IMR-90 (cell line): Measurements from ENCODE around the gene SPATA18.

Experiments used
- BHLHE40 ChIP-seq: fragments of 150-350 bp; IDR thresholded peaks from 2 replicates; pipeline ENCODE4 v1.6.1; 2016; ENCODE audit warnings: mild to moderate bottlenecking, low read depth, low read length
- CEBPB ChIP-seq: IDR thresholded peaks from 2 replicates; pipeline ENCODE4 v1.6.1; 2012; ENCODE audit warnings: low read depth, low read length, improper control_type of control experiment
- CTCF ChIP-seq: conservative IDR thresholded peaks from 2 replicates; pipeline ENCODE4 v1.5.1; 2012; ENCODE audit warnings: mild to moderate bottlenecking, low read depth, low read length, improper control_type of control experiment
- MAFK ChIP-seq: IDR thresholded peaks from 2 replicates; pipeline ENCODE4 v1.6.1; 2012; ENCODE audit warnings: low read depth, low read length, improper control_type of control experiment
- NFE2L2 ChIP-seq: fragments of 150-350 bp; IDR thresholded peaks from 2 replicates; pipeline ENCODE4 v1.6.1; 2016; ENCODE audit warnings: low read depth, mild to moderate bottlenecking, low read length
- POLR2A ChIP-seq: IDR thresholded peaks from 2 replicates; pipeline ENCODE4 v1.6.1; 2012; ENCODE audit warnings: mild to moderate bottlenecking, low read depth, low read length
- RAD21 ChIP-seq: IDR thresholded peaks from 2 replicates; pipeline ENCODE4 v1.6.1; 2012; ENCODE audit warnings: low read length, improper control_type of control experiment
- RCOR1 ChIP-seq: IDR thresholded peaks from 2 replicates; pipeline ENCODE4 v1.6.1; 2012; ENCODE audit warnings: mild to moderate bottlenecking, low read length, improper control_type of control experiment; ENCODE audit not compliant: insufficient replicate concordance
- TF ChIP-seq, protein P1 (sequence below): fragments of 150-350 bp; IDR thresholded peaks from 2 replicates; pipeline ENCODE4 v1.6.1; 2017; ENCODE audit warnings: mild to moderate bottlenecking, antibody characterized with exemption, low read length, low read depth

DNA sequence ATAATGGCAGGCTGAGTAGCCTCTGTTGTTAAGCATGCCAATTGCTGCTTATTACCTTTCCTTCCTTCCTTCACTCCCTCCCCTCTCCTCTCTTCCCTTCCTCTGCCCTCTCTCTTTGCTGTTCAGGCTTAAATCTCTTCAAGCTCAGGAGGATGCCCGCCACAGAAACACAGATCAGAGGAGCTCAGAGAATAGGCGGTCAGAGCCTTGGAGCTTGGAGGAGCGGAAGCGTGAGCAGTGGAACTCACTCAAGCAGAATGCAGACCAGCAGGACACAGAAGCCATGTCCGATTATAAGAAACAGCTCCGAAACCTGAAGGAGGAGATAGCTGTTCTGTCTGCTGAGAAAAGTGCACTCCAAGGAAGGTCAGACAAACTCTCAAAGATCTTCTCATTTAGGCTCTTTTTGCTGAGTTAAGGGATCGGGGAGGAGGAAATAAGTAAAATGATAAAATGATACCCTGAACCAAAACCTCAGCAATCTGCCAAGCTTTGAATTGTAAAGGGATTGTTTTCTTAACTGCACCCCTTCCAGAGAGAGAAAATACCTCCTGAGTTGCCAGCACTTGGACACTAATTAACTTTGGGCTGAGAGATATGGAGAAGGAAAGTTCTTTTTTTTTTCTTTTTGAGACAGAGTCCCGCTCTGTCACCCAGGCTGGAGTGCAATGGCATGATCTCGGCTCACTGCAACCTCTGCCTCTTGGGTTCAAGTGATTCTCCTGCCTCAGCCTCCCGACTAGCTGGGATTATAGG lies 20.9 kb downstream of the SPATA18 start:
- TF ChIP-seq CTCF (no peak), POLR2A (no peak), CEBPB (no peak), RAD21 (no peak), BHLHE40 (no peak), NFE2L2 (no peak), RCOR1 (no peak), MAFK (no peak)
- TF ChIP-seq, protein P1, sequence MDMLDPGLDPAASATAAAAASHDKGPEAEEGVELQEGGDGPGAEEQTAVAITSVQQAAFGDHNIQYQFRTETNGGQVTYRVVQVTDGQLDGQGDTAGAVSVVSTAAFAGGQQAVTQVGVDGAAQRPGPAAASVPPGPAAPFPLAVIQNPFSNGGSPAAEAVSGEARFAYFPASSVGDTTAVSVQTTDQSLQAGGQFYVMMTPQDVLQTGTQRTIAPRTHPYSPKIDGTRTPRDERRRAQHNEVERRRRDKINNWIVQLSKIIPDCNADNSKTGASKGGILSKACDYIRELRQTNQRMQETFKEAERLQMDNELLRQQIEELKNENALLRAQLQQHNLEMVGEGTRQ: no peak
